Astrocyte (in vitro differentiated cells and primary cell): ENCODE results near the gene WDR20.

Experiments
- CTCF ChIP-seq: IDR thresholded peaks from 2 replicates; pipeline ENCODE4 v1.5.1; 2011; ENCODE audit warnings: low read depth, mild to moderate bottlenecking, inconsistent platforms, low read length, moderate library complexity; ENCODE audit not compliant: insufficient read depth
- EZH2 ChIP-seq: IDR thresholded peaks from 2 replicates; pipeline ENCODE4 v1.6.1; 2012; ENCODE audit warnings: mild to moderate bottlenecking, low read length, inconsistent platforms; ENCODE audit not compliant: insufficient read depth

DNA sequence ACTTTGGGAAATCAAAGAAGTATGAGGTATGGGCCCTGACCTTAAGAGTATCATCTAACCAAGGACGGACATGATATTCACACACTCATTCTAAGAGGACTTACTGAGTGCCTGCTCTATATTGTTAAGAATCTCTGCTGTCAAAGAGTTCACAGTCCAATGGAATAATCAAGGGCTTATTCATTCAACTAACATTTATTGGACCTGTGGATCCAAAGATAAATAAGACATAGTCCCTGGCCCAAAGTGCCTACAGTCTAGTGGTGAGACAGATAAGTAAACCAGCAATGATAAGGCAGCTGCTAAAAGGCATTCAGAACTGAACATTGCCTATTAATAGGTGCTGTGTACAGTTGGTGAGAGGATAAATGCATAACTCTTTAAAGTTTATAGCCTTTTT is 11.0 kb downstream of the WDR20 start:
- no peak for TF ChIP-seq CTCF
- no peak for TF ChIP-seq EZH2
